Left hindlimb (tissue), 1 donor: ENCODE measurements around the gene ATP8B4.

Experiments
- DNase-seq: peaks from one replicate; pipeline ENCODE4 v3.0.0-alpha.2; 2018

Gene ATP8B4

DNA sequence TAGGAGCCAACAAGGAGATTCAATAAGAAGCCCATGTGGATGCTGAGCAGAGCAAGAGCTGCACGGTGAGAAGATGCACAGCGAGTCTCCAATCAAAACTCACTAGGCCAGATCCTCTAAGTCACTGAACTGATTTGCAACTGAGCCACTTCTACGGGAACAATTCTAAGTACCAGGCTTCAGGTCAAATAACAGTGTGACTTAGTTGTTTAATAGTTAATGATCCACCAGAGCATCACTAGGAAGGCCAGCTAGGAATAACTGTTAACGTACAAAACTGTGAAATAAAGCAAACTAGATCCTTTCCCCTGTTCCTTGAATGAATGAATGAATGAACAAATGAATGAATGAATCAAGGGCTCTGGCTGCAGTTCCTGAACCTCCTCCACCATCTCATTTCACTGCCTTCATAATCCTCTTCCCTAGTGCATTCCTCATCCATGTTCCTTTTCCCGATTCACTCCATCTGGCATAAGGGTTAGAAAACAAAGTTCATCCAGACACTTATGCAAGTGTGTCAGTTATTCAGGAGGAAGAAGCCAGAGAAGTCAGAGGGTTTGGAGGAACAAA lies 59.7 kb downstream of the ATP8B4 start:
- DNase-seq: no peak

DNA sequence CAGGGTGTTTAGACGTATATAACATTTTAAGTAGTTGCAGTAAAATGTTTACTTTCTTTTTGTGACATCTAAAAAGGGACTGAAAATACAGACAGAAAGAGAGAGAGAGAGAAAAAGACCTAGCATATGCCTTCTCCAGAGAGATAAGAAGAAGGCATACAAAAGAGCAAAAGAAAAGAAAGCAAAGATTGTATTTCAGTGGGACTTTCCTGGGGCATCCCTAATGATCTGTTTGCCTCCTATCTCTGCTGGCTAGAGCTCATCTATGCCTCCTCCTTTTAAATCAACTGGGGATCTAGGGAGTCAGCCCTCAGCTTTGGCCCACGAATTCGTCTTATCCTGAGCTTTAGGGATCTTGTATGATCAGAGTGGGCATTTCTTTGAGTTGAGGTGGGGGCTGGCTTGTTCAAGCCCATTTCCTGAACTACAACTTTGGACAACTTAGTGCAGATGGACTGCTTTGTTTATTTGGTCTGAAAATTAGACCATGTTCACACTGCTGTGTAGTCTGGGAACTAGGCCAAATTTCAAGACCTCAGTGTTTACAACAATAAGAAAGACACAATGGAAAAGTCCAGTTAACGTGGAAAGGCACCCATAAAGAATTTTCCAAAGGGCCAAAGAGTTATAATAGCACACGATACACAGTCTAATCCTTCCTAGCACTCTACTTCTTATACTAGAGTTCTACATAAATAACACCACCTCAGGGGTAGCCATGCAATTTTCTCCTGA lies 61.0 kb downstream of the ATP8B4 start:
- no peak for DNase-seq

GRCh38 chr15:50057196-50057595 lies 61.8 kb downstream of the ATP8B4 start:
- DNase-seq: no peak

GRCh38 chr15:50055750-50056157 lies 63.3 kb downstream of the ATP8B4 start:
- no peak for DNase-seq

GRCh38 chr15:50055332-50055731 lies 63.7 kb downstream of the ATP8B4 start:
- DNase-seq: no peak

DNA sequence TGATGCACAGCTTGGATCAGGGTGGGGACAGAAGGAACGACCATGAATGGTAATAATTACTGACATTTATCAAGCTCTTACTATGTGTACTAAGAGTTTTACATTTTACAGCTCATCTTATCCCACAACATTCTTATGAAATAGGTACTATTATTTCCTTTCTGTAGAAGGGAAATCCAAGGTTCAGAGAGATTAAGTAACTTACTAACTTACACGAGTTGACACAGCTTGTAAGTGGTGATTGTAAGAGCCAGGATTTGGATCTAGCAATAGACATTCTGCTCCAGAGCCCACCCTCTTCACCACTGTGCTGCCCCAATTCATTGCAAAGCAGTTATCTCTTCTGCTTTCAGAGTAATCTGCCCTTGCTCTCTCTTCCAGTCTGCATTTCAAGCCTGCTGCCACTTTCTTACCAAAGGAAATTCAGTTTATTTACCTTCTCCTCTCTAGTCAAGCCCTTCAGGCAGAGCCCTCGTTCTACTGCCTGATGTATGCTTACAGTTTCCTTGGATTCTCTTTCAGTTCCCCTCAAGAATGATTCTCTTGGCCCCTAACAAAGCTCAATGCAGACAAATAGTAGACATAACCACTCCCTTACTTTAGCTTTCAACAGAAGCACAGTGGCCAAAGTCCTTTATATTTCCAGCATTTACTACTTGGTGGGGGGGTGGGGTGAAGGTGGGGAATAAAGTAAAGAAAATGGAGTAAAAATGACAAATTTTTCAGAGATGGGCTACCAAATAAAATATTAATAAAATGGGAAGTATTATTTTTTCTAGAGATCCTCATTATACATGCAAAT lies 65.8 kb downstream of the ATP8B4 start:
- no peak for DNase-seq

DNA sequence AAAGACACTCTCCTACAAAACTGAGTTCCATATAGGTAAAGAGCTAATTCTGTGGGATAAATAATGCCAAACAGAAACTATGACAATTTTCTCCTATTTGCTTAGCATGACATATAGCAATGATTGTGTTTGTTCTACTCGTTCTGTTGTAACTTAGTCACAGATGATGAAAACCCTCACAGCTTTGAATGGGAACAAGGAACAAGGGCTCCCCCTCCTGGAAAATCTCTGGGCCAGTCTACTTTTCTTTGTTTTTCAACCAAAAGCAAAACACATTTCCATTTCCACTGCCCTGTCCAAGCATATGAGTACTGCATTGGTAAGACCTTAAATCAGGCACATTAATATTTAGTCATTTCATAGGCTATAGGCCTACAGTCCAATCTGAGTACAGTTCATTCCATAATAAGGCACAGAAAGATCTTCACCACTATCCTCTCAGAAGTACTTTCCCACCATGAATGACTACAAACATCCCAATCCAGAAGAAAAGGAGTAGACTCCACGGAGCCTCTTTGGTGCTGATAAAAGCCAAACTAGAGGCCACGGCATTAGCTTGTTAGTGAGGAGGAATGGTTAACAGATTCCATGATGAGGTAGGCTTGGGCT lies 67.1 kb downstream of the ATP8B4 start:
- peak; percentile 73 for DNase-seq

GRCh38 chr15:50050986-50051743 lies 67.9 kb downstream of the ATP8B4 start:
- DNase-seq: no peak

- no peak for DNase-seq
Observed at GRCh38 chr15:50049871-50050270, 69.2 kb downstream of the ATP8B4 start.

GRCh38 chr15:50046867-50047266 lies 72.2 kb downstream of the ATP8B4 start:
- no peak for DNase-seq

GRCh38 chr15:50046159-50046558 lies 72.9 kb downstream of the ATP8B4 start:
- DNase-seq: no peak

DNA sequence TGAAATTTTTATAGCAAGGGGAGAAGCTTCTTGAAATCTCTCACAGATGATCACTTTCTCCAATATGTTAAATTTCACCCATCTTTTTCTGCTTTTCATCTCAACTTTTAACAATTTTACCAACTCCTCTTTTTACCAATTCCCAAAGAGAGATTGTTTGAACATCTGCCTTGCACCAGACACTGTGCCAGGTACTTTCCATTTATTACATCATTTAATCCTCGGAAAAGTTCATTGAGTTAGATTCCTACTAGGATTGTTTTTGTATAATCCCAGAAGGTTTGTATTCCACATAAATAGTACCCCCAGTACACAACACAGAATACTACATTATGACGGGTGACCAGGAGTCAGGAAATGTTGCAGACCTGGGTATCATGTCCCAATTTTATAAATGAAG lies 74.1 kb downstream of the ATP8B4 start:
- DNase-seq: no peak

- DNase-seq: no peak
Observed at GRCh38 chr15:50044406-50044805, 74.6 kb downstream of the ATP8B4 start.

DNA sequence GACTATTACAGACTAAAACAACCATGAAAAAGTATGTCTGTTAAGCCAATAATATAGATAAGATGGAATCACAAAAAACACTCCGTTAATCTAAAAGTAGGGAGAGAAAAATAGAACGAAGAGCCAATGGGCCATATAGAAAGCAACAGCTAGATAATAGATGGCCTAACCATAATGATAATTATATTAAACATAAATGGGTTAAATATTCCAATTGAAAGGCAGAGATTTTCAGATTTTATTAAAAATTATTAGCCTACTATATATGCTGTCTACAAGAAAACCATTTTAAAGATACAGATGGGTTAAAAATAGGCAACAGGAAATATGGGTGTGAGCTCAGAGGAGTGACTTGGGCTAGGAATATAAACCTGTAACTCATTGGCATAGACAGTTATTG lies 76.3 kb downstream of the ATP8B4 start:
- DNase-seq: no peak

DNA sequence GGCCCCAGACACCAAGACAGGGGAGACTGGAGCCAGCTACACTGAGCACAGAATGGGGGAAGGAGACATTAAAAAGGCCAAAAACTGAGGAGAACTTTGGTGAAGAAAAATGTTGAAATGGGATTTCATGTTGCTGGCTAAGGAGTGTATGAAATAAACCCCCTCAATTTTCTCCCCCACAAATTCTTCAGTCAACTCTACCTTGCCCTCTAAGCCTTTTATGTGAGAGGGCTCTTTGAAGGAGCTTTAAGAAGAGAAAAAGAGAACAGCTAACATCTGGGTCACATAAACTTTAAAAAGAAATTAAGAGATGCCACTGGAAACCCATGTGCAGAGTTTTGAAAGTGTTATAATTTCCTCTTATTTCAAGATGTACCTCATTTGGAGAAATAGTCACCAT lies 88.6 kb downstream of the ATP8B4 start:
- DNase-seq: no peak

GRCh38 chr15:50028326-50028725 lies 90.7 kb downstream of the ATP8B4 start:
- DNase-seq: no peak

DNA sequence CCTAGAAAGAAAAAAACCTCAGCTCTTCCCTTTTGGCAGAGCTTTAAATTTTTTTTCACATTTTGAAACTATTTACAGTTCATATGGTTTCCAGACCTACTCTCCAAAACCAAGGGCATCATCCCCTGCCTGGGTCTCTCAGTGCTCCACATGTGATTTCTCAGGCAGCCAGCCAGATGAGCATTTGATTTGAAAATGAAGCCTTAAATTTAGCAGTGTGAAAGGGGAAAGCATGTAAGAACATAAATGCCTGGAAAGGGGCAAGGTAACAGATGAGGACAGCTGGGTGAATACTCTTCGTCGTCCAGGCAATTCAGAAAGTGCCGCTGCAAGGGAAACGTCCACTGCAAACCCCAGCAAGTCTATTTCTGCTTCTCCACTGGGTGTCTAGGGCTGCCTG lies 94.8 kb downstream of the ATP8B4 start:
- peak; percentile 59 for DNase-seq

- no peak for DNase-seq
Observed at GRCh38 chr15:50018491-50018890, 100.5 kb downstream of the ATP8B4 start.

- DNase-seq: no peak
Observed at GRCh38 chr15:50017522-50017921, 101.5 kb downstream of the ATP8B4 start.

DNA sequence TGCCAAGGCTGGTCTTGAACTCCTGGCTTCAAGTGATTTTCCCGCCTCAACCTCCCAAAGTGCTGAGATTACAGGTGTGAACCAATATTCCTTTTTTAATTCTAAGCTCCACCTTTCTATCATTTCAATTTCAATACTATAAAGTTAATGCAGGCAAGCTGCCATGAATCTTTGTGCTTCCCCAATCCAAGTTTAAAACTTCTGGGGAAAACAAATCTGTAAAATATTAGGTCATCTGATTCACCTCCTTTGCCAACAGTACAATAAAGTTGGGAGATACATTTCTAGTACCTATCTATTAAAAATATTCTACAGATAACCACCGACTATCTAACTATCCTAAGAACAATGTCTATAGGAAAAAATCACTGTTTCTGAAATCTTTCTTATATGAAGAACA lies 102.1 kb downstream of the ATP8B4 start:
- no peak for DNase-seq

GRCh38 chr15:50012790-50013189 lies 106.2 kb downstream of the ATP8B4 start:
- no peak for DNase-seq

DNA sequence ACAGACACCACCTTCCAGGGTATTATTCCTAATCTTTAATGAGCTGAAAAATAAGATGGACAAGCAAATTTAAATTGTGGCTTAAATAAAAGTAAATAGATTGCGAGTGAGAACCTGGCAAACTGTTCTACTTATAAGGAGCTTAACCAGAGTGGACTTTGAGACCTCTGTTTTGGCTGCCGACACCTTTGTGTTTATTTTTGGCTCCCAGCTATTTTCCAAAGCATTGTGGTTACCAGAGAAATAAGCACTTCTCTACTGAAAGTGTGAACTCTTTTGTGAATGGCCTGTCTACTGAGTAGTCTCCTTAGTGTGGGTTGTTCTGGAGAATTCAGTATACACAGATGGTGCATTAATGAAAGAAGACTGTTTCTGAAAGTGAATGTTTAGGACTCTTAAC lies 109.4 kb downstream of the ATP8B4 start:
- no peak for DNase-seq

DNA sequence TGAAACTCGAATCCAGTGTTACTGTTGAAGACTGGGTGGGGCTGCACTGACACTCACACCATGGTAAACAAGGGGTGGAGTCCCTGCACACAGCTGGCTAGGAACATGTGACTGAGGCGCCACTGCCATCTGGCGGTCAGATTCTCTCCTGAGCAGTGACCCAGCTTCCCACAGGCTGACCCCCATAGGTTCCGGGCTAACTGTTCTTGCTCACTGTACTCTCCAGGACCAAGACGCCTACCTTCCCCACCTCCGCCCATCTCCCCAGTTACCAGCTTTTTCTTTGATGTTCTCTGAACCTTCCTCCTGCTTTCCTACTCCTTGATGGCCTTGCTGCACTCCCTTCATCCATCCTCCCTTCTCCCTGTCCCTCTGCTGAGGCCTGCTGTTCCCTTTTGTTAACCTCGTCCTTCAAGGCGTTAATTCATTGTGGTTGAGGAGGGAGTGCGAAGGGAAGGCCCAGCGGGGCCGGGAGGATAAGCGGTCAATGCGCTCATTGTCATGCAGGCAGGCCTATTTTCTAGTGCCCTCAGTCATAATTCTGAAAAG lies 115.2 kb downstream of the ATP8B4 start:
- DNase-seq: peak; percentile 81
